H9 (cell line): ENCODE measurements around the gene FAM120A. TPM values are rescaled to one million over a fixed set of nuclear protein-coding genes. Genes with fewer than 3 reads are reported as not detected.

Source experiments
- DNase-seq: peaks from one replicate; pipeline ENCODE4 v3.0.0-alpha.2; 2017
- H2AFZ ChIP-seq: one replicate; pipeline ENCODE4 v1.6.1; 2013; ENCODE audit warnings: mild to moderate bottlenecking, low read length, control low read depth, moderate library complexity
- H2AK5ac ChIP-seq: 2 replicates; pipeline ENCODE4 v1.6.1; 2013; ENCODE audit warnings: low read length, control low read depth, mixed read lengths; ENCODE audit not compliant: insufficient read length
- H2BK120ac ChIP-seq: one replicate; pipeline ENCODE4 v1.6.1; 2013; ENCODE audit warnings: low read depth, mild to moderate bottlenecking, low read length, control low read depth, inconsistent platforms; ENCODE audit not compliant: poor library complexity, severe bottlenecking
- H2BK12ac ChIP-seq: 2 replicates; pipeline ENCODE4 v1.6.1; 2013; ENCODE audit warnings: low read length, control low read depth, mixed read lengths, low read depth; ENCODE audit not compliant: insufficient read length
- H2BK15ac ChIP-seq: 2 replicates; pipeline ENCODE4 v1.6.1; 2013; ENCODE audit warnings: low read depth, low read length, control low read depth
- H2BK20ac ChIP-seq: one replicate; pipeline ENCODE4 v1.6.1; 2013; ENCODE audit warnings: low read depth, mild to moderate bottlenecking, low read length, control low read depth, inconsistent platforms; ENCODE audit not compliant: poor library complexity, severe bottlenecking
- H2BK5ac ChIP-seq: 2 replicates; pipeline ENCODE4 v1.6.1; 2013; ENCODE audit warnings: low read length, control low read depth, mixed read lengths; ENCODE audit not compliant: insufficient read length
- H3K14ac ChIP-seq: 2 replicates; pipeline ENCODE4 v1.6.1; 2013; ENCODE audit warnings: low read length, control low read depth; ENCODE audit not compliant: insufficient read depth
- H3K18ac ChIP-seq: 2 replicates; pipeline ENCODE4 v1.6.1; 2013; ENCODE audit warnings: low read depth, mild to moderate bottlenecking, mixed read lengths, low read length, control low read depth; ENCODE audit not compliant: insufficient read length
- H3K23ac ChIP-seq: 2 replicates; pipeline ENCODE4 v1.6.1; 2013; ENCODE audit warnings: low read length, control low read depth, mixed read lengths, low read depth; ENCODE audit not compliant: insufficient read length
- H3K23me2 ChIP-seq: 2 replicates; pipeline ENCODE4 v1.6.1; 2013; ENCODE audit warnings: low read depth, mild to moderate bottlenecking, mixed read lengths, low read length, control low read depth; ENCODE audit not compliant: insufficient read length, poor library complexity, severe bottlenecking
- H3K27ac ChIP-seq: 2 replicates; pipeline ENCODE4 v1.5.1; 2013; ENCODE audit warnings: low read length, control low read depth, mixed read lengths, low read depth; ENCODE audit not compliant: insufficient read length
- H3K27me3 ChIP-seq: 2 replicates; pipeline ENCODE4 v1.6.1; 2013; ENCODE audit warnings: low read length, control low read depth, inconsistent platforms; ENCODE audit not compliant: insufficient read depth
- H3K4ac ChIP-seq: 2 replicates; pipeline ENCODE4 v1.6.1; 2013; ENCODE audit warnings: low read depth, mild to moderate bottlenecking, control low read depth, inconsistent platforms, low read length, moderate library complexity
- H3K4me1 ChIP-seq: 2 replicates; pipeline ENCODE4 v1.6.1; 2013; ENCODE audit warnings: low read length, control low read depth, inconsistent platforms; ENCODE audit not compliant: insufficient read depth
- H3K4me2 ChIP-seq: 2 replicates; pipeline ENCODE4 v1.6.1; 2013; ENCODE audit warnings: low read length, control low read depth, mixed read lengths; ENCODE audit not compliant: insufficient read length, insufficient read depth
- H3K56ac ChIP-seq: 2 replicates; pipeline ENCODE4 v1.6.1; 2013; ENCODE audit warnings: low read depth, mild to moderate bottlenecking, mixed read lengths, low read length, control low read depth; ENCODE audit not compliant: insufficient read length
- H3K79me1 ChIP-seq: 2 replicates; pipeline ENCODE4 v1.6.1; 2013; ENCODE audit warnings: low read depth, mild to moderate bottlenecking, moderate library complexity, low read length, control low read depth, inconsistent platforms; ENCODE audit not compliant: insufficient read depth, poor library complexity, severe bottlenecking
- H3K79me2 ChIP-seq: 2 replicates; pipeline ENCODE4 v1.6.1; 2013; ENCODE audit warnings: low read length, control low read depth, inconsistent platforms; ENCODE audit not compliant: insufficient read depth
- H3K9ac ChIP-seq: 2 replicates; pipeline ENCODE4 v1.6.1; 2013; ENCODE audit warnings: low read length, control low read depth, mixed read lengths; ENCODE audit not compliant: insufficient read length; ENCODE audit errors: extremely low read depth
- H3K9me3 ChIP-seq: one replicate; pipeline ENCODE4 v1.6.1; 2013; ENCODE audit warnings: low read depth, low read length, inconsistent platforms; ENCODE audit not compliant: control insufficient read depth
- H3T11ph ChIP-seq: one replicate; pipeline ENCODE4 v1.6.1; 2013; ENCODE audit warnings: mild to moderate bottlenecking, low read length, control low read depth, inconsistent platforms
- H4K20me1 ChIP-seq: one replicate; pipeline ENCODE4 v1.6.1; 2013; ENCODE audit not compliant: control insufficient read depth, insufficient read length, insufficient read depth
- H4K5ac ChIP-seq: 2 replicates; pipeline ENCODE4 v1.6.1; 2013; ENCODE audit warnings: low read depth, mild to moderate bottlenecking, mixed read lengths, low read length, control low read depth; ENCODE audit not compliant: insufficient read length
- H4K8ac ChIP-seq: replicated peaks from 2 replicates; pipeline ENCODE4 v1.6.1; 2013; ENCODE audit warnings: low read length, control low read depth, mixed read lengths, low read depth; ENCODE audit not compliant: insufficient read length
- H4K91ac ChIP-seq: 2 replicates; pipeline ENCODE4 v1.6.1; 2013; ENCODE audit warnings: low read depth, mild to moderate bottlenecking, moderate library complexity, mixed read lengths, low read length, control low read depth; ENCODE audit not compliant: insufficient read length
- H3K27ac Mint-ChIP-seq, 3 experiments: 2 replicates in 2 of 3; 3 replicates in 1 of 3; pipeline ENCODE4 v1.8.0; 2020 to 2021; ENCODE audit warnings: mixed read lengths in 3 of 3, mild to moderate bottlenecking in 1 of 3, moderate library complexity in 1 of 3
- H3K27me3 Mint-ChIP-seq: 2 replicates; pipeline ENCODE4 v1.8.0; 2021; ENCODE audit warnings: low read depth, mild to moderate bottlenecking, moderate library complexity, mixed read lengths
- H3K36me3 Mint-ChIP-seq, 3 experiments: 2 replicates in 2 of 3; 3 replicates in 1 of 3; pipeline ENCODE4 v1.8.0; 2020 to 2021; ENCODE audit warnings: low read depth in 3 of 3, mixed read lengths in 3 of 3; ENCODE audit not compliant: insufficient read depth in 1 of 3
- H3K4me1 Mint-ChIP-seq, 2 experiments: 2 replicates each; pipeline ENCODE4 v1.8.0; 2020; ENCODE audit warnings: mixed read lengths in 2 of 2
- H3K4me3 Mint-ChIP-seq, 2 experiments: 2 replicates in 1 of 2; 3 replicates in 1 of 2; pipeline ENCODE4 v1.8.0; 2020 to 2021; ENCODE audit warnings: mild to moderate bottlenecking in 2 of 2, mixed read lengths in 2 of 2, moderate library complexity in 1 of 2
- H3K9me3 Mint-ChIP-seq, 2 experiments: 2 replicates in 1 of 2; 3 replicates in 1 of 2; pipeline ENCODE4 v1.8.0; 2020; ENCODE audit warnings: mild to moderate bottlenecking in 2 of 2, mixed read lengths in 2 of 2, moderate library complexity in 1 of 2
- CTCF ChIP-seq: fragments of 200-600 bp; sonication (generic); conservative IDR thresholded peaks from 3 replicates; pipeline ENCODE4 v1.8.0; 2021; ENCODE audit warnings: antibody characterized with exemption, mild to moderate bottlenecking
- WGBS: extraction: QIAGEN DNeasy Blood & Tissue Kit; methylation state at CpG from one replicate; pipeline ENCODE4 v1.1.7; 2013; ENCODE audit warnings: missing lambda C conversion rate, low lambda C conversion rate, mixed read lengths; ENCODE audit not compliant: insufficient read length; ENCODE audit errors: extremely low coverage; 5-methylcytosine and 5-hydroxymethylcytosine counted together
- total RNA-seq: library from RNA; stranded (reverse); gene quantifications from 2 replicates; pipeline ENCODE4 v1.2.1, GENCODE V29; 2021

Gene FAM120A
- total RNA-seq, 1 experiment from 2014 or later, result 57.7 TPM

- no peak overlapping the region for H2BK12ac ChIP-seq
- no peak overlapping the region; the same call in none of the 2 replicates for H3K14ac ChIP-seq
- no peak overlapping the region for H4K91ac ChIP-seq
- H3K56ac ChIP-seq, result no peak overlapping the region
- H3K23ac ChIP-seq, result no peak overlapping the region
- no peak overlapping the region for H2AK5ac ChIP-seq
- H3K27ac ChIP-seq, result no peak overlapping the region
- H3K4me1 ChIP-seq, result peaks cover 4% of the 10 kb centered on the region; the same call in 1 of the 2 replicates
- no peak overlapping the region for H2BK120ac ChIP-seq
- H3K27ac Mint-ChIP-seq, result no peak overlapping the region
- no peak overlapping the region for H4K8ac ChIP-seq
- H3K79me1 ChIP-seq, result peaks cover 8% of the 10 kb centered on the region
- no peak overlapping the region for H2BK20ac ChIP-seq
- H3K27me3 Mint-ChIP-seq, result no peaks in the 10 kb centered on the region
- H3K36me3 Mint-ChIP-seq, result no peaks in the 10 kb centered on the region; a peak in 2 of 7 replicates
- no peak overlapping the region for H2BK5ac ChIP-seq
- no peak overlapping the region for H3K4me2 ChIP-seq
- WGBS, result no CpG with 5 or more reads among the region's 13 CpGs
- H3K4ac ChIP-seq, result no peak overlapping the region
- H3K4me3 Mint-ChIP-seq, result no peak overlapping the region; a peak in 1 of 5 replicates
- H4K20me1 ChIP-seq, result no peaks in the 10 kb centered on the region
- no peak overlapping the region for H2AFZ ChIP-seq
- DNase-seq, result no peak
- TF ChIP-seq CTCF, result no peak
- H3T11ph ChIP-seq, result no peak overlapping the region
- H3K9me3 Mint-ChIP-seq, result peaks cover 0 to 5% of the 10 kb centered on the region in 2 experiments; a peak in 1 of 5 replicates
- no peak overlapping the region for H2BK15ac ChIP-seq
- H3K9ac ChIP-seq, result no peak overlapping the region
- peaks cover 24 to 30% of the 10 kb centered on the region in 2 experiments for H3K4me1 Mint-ChIP-seq
- no peaks in the 10 kb centered on the region for H3K9me3 ChIP-seq
- no peaks in the 10 kb centered on the region for H3K27me3 ChIP-seq
- H4K5ac ChIP-seq, result no peak overlapping the region
- H3K23me2 ChIP-seq, result no peaks in the 10 kb centered on the region
- no peak overlapping the region for H3K18ac ChIP-seq
- H3K79me2 ChIP-seq, result peaks cover 2% of the 10 kb centered on the region; the same call in 1 of the 2 replicates
Observed at GRCh38 chr9:93586290-93587057, 135.0 kb downstream of the FAM120A start.
